Activated CD8-positive, alpha-beta T cell treated with anti-CD3 and anti-CD28 coated beads, Interleukin-2, amount 10 ng/mL, durations not matched to agents 7 days and 5 days (primary cell): ENCODE measurements around the gene TAF6. TPM values are rescaled to one million over a fixed set of nuclear protein-coding genes. Genes with fewer than 3 reads are reported as not detected.
A peak's percentile ranks its signal among the peaks of the same experiment; 100 is the strongest.

ENCODE experiments used
- ATAC-seq: fragments of 150-1000 bp; cut with Tn5 transposase; one replicate; pipeline ENCODE4 v1.10.0; 2021; ENCODE audit warnings: moderate library complexity
- CTCF ChIA-PET: fragments of 350-600 bp; sonication (Branson Sonifier 250); formaldehyde crosslinking; loops from one replicate; lab custom pipeline; 2021; ENCODE audit warnings: antibody characterized with exemption; lab: Charles Lee
- POLR2A ChIA-PET: fragments of 350-600 bp; sonication (Branson Sonifier 250); formaldehyde crosslinking; loops from one replicate; lab custom pipeline; 2021; ENCODE audit warnings: antibody characterized with exemption; lab: Charles Lee
- DNase-seq: peaks from one replicate; pipeline ENCODE4 v3.0.0-alpha.2; 2020
- H3K27ac Mint-ChIP-seq: one replicate; pipeline ENCODE4 v1.8.0; 2021; ENCODE audit warnings: mild to moderate bottlenecking, mixed read lengths
- H3K27me3 Mint-ChIP-seq: one replicate; pipeline ENCODE4 v1.8.0; 2021; ENCODE audit warnings: low read depth, mixed read lengths
- H3K36me3 Mint-ChIP-seq: one replicate; pipeline ENCODE4 v1.8.0; 2021; ENCODE audit warnings: low read depth, mixed read lengths
- H3K4me1 Mint-ChIP-seq: one replicate; pipeline ENCODE4 v1.8.0; 2021; ENCODE audit warnings: low read depth, mixed read lengths
- H3K4me3 Mint-ChIP-seq: one replicate; pipeline ENCODE4 v1.8.0; 2021; ENCODE audit warnings: mild to moderate bottlenecking, mixed read lengths
- H3K9me3 Mint-ChIP-seq: one replicate; pipeline ENCODE4 v1.8.0; 2022; ENCODE audit warnings: mixed read lengths; ENCODE audit not compliant: insufficient read depth
- total RNA-seq, 2 experiments: library from RNA; stranded (reverse); gene quantifications; one replicate each; pipeline ENCODE4 v1.2.3, GENCODE V29; 2021

The TAF6 gene
- total RNA-seq, 2 experiments from 2014 or later, result 74.6 to 81.0 TPM

DNA sequence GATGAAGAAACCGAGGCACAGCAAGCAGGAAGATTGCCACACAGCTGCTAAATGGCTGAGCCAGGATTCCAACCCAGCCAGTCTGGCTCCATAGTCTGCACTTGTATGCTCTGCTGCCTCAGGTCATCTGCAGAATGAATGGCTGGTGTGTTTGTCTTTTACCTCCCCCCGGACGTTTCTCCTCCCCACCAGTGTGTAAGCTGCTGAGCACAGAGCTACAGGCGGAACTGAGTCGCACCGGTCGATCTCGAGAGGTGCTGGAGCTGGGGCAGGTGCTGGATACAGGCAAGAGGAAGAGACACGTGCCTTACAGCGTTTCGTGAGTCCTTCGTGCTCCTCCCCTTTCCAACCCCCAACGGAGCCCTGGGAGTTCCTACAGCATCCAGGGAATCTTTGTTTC lies 2.9 kb upstream of the TAF6 start:
- Mint-ChIP-seq H3K4me3 (peak overlapping the region; percentile 28), H3K9me3 (no peaks in the 10 kb centered on the region), H3K27ac (no peak overlapping the region), H3K4me1 (peaks cover 45% of the 10 kb centered on the region), H3K36me3 (peaks cover 48% of the 10 kb centered on the region), H3K27me3 (no peaks in the 10 kb centered on the region)
- POLR2A ChIA-PET, result interaction anchor here (3.1 kb wide), 1 partner anchor 21 kb away, joined by 34 read pairs; the partner anchor contains the start of genes AP4M1 and MCM7
- ATAC-seq, result no peak
- CTCF ChIA-PET, result interaction anchor here (1.0 to 1.1 kb wide), 2 partner anchors 11 kb away, joined by 3 to 4 read pairs; no protein-coding TSS in a partner anchor
- no peak for DNase-seq

- no peak for DNase-seq
- Mint-ChIP-seq H3K36me3 (peaks cover 46% of the 10 kb centered on the region), H3K4me3 (peak overlapping the region; percentile 93), H3K27me3 (no peaks in the 10 kb centered on the region), H3K4me1 (peaks cover 35% of the 10 kb centered on the region), H3K9me3 (no peaks in the 10 kb centered on the region), H3K27ac (peak overlapping the region; percentile 95)
- no peak for ATAC-seq
- ChIA-PET CTCF (interaction anchor here (1.1 to 2.0 kb wide), 8 partner anchors 8 to 287 kb away, joined by 3 to 11 read pairs (median 4); partner anchors contain the start of genes AP4M1 and MCM7), POLR2A (interaction anchor here (0.6 to 3.1 kb wide), 6 partner anchors 9 to 308 kb away, joined by 3 to 34 read pairs (median 5); partner anchors contain the start of genes AP4M1, MCM7, PVRIG and ZCWPW1)
These were observed 1.5 kb upstream of the TAF6 start for GRCh38 chr7:100120733-100121036.

DNA sequence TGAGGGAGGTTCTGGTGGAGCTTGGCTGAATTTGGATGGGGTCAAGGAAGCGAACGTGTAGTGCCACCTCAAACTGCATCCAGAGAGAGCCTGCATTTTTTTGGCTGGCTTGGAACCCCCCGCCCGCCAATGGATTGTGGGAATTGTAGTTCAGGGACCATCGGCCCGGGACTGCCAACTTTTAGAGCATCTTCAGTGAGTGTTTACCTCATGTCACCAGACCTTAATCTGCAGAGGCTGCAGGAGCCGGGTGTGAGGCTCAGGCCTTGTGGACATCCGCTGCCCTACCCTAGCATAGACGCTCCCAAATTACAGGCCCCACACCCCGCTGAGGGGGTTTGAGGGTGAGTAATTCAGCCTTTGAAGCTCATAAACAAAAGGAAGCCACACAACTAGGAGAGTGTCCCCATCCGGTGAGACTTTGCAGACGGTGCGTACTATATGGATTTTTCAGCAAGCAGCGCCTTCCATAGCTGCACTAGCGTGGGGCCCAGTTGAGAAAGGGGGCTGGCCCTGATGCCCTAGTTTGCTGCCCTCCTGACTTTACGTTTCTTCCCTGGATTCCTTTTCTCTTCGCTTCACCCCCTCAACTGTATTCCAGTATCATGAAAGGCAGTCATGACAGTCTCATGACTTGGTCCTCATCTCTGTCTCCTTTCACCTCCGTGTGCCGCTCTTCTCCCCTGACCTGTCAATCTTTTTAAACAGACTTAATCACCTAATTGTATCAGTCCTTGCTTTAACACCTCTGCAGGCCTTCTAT lies 993 bp upstream of the TAF6 start:
- ChIA-PET POLR2A (interaction anchor here (0.6 to 3.1 kb wide), 6 partner anchors 9 to 309 kb away, joined by 3 to 34 read pairs (median 5); partner anchors contain the start of genes AP4M1, MCM7, PVRIG and ZCWPW1), CTCF (interaction anchor here (0.7 to 2.0 kb wide), 8 partner anchors 8 to 288 kb away, joined by 3 to 11 read pairs (median 4); partner anchors contain the start of genes AP4M1 and MCM7)
- Mint-ChIP-seq H3K36me3 (peaks cover 46% of the 10 kb centered on the region), H3K4me3 (peak overlapping the region; percentile 93), H3K27me3 (no peaks in the 10 kb centered on the region), H3K27ac (peak overlapping the region; percentile 95), H3K9me3 (no peaks in the 10 kb centered on the region), H3K4me1 (peaks cover 31% of the 10 kb centered on the region)
- DNase-seq (peak; percentile 81), ATAC-seq (peak; percentile 60)

- CTCF ChIA-PET, result interaction anchor here (1.8 kb wide), 1 partner anchor 17 kb away, joined by 4 read pairs; the partner anchor contains the start of gene AP4M1
- H3K4me1 Mint-ChIP-seq, result peaks cover 19% of the 10 kb centered on the region
These were observed 628 bp downstream of the TAF6 start for GRCh38 chr7:100118388-100119071.

GRCh38 chr7:100115026-100115425 lies 4.1 kb downstream of the TAF6 start:
- H3K27ac Mint-ChIP-seq, result no peak overlapping the region
- H3K27me3 Mint-ChIP-seq, result no peaks in the 10 kb centered on the region
- CTCF ChIA-PET, result no interaction called here
- no peak overlapping the region for H3K4me3 Mint-ChIP-seq
- H3K9me3 Mint-ChIP-seq, result no peaks in the 10 kb centered on the region
- H3K4me1 Mint-ChIP-seq, result peaks cover 11% of the 10 kb centered on the region
- peaks cover 34% of the 10 kb centered on the region for H3K36me3 Mint-ChIP-seq
- DNase-seq, result no peak
- no peak for ATAC-seq
- POLR2A ChIA-PET, result interaction anchor here (1.2 kb wide), 1 partner anchor 14 kb away, joined by 4 read pairs; the partner anchor contains the start of genes AP4M1 and MCM7

More at GRCh38 chr7:100118388-100119071, 628 bp downstream of the TAF6 start:
- POLR2A ChIA-PET, result no interaction called here
- no peak for ATAC-seq
- Mint-ChIP-seq H3K9me3 (no peaks in the 10 kb centered on the region), H3K27me3 (no peaks in the 10 kb centered on the region), H3K36me3 (peaks cover 36% of the 10 kb centered on the region), H3K4me3 (peak overlapping the region; percentile 93), H3K27ac (peak overlapping the region; percentile 95)
- no peak for DNase-seq

- ChIA-PET POLR2A (no interaction called here), CTCF (no interaction called here)
- peaks cover 5% of the 10 kb centered on the region for H3K4me1 Mint-ChIP-seq
- H3K9me3 Mint-ChIP-seq, result no peaks in the 10 kb centered on the region
- ATAC-seq, result no peak
- H3K36me3 Mint-ChIP-seq, result peaks cover 46% of the 10 kb centered on the region
- no peak for DNase-seq
- H3K27me3 Mint-ChIP-seq, result no peaks in the 10 kb centered on the region
- no peak overlapping the region for H3K27ac Mint-ChIP-seq
- H3K4me3 Mint-ChIP-seq, result no peak overlapping the region
These were observed 7.2 kb downstream of the TAF6 start for GRCh38 chr7:100111914-100112313.

DNA sequence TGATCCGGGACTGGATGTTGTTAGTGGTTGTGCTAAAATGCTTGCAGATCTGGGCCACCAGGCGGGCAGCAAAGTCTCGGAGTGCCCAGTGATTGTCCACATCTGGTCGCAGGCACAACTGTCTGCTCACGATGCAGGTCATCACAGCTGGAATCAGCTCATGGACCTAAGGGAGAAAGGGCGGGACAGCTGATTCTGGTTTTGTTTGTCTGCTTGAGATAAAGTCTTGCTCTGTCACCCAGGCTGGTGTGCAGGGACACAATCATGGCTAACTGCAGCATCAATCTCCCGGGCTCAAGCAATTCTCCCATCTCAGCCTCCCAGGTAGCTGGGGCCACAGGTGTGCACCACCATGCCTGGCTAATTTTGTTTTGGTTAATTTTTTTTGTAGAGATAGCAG lies 8.0 kb downstream of the TAF6 start:
- Mint-ChIP-seq H3K36me3 (peaks cover 46% of the 10 kb centered on the region), H3K4me3 (no peak overlapping the region), H3K4me1 (peaks cover 5% of the 10 kb centered on the region), H3K27ac (no peak overlapping the region), H3K9me3 (no peaks in the 10 kb centered on the region), H3K27me3 (no peaks in the 10 kb centered on the region)
- POLR2A ChIA-PET, result interaction anchor here (1.0 kb wide), 1 partner anchor 9 kb away, joined by 4 read pairs; the partner anchor contains the start of gene AP4M1
- no peak for ATAC-seq
- CTCF ChIA-PET, result no interaction called here
- DNase-seq, result no peak

DNA sequence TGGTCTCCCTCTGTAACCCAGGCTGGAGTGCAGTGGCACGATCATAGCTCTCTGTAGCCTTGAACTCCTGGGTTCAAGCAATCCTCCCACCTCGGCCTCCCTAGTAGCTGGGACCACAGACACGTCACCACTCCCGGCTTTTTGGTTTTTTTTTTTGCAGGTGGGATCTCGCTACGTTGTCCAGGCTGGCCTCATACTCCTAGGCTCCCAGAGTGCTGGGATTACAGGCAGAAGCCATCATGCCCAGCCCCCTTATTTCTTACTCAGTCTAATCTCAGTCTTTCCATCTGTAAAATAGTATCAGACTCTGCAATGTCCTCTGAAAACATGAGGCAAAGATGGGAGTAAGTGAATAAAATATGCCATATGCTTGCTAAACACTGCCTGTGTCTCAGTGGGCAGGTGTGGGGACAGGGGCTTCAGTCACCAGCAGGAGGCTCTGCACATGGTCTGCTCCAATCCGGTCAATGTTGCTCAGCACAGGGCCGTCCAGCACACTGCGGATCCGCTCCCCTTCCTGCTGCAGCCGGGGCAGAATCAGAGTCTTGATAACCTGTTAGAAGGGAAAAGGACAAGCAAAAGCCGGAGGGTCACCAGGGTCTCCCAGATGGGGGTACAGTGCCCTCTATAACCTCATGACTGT lies 9.5 kb downstream of the TAF6 start:
- Mint-ChIP-seq H3K27me3 (no peaks in the 10 kb centered on the region), H3K4me3 (no peak overlapping the region), H3K9me3 (no peaks in the 10 kb centered on the region), H3K27ac (no peak overlapping the region), H3K36me3 (peaks cover 48% of the 10 kb centered on the region), H3K4me1 (peaks cover 5% of the 10 kb centered on the region)
- ChIA-PET POLR2A (no interaction called here), CTCF (no interaction called here)
- DNase-seq (no peak), ATAC-seq (no peak)

DNA sequence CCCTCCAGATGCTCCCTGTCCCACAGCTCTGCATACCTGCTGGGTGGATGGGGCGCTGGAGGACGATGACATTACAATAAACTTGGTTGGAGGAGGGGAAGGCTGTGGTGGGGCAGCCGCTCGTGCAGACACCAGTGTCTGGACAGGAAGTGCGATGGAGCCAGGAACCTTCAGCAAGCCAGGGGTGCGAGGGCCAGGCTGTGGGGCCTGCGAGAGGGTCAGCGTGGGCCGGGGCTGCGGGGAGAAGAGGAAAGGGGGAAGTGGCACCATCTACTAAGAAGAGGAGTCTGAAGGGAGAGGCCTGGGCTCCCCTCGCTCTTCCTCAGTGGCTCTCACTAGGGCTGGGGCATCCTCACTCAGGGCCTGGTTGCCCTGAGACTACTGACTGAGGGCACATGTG lies 11.3 kb downstream of the TAF6 start:
- Mint-ChIP-seq H3K4me1 (peaks cover 6% of the 10 kb centered on the region), H3K27me3 (no peaks in the 10 kb centered on the region), H3K9me3 (no peaks in the 10 kb centered on the region), H3K4me3 (no peak overlapping the region), H3K27ac (no peak overlapping the region), H3K36me3 (peaks cover 52% of the 10 kb centered on the region)
- ATAC-seq, result no peak
- no peak for DNase-seq
- ChIA-PET POLR2A (no interaction called here), CTCF (no interaction called here)

GRCh38 chr7:100107125-100107737 lies 11.9 kb downstream of the TAF6 start:
- CTCF ChIA-PET, result no interaction called here
- Mint-ChIP-seq H3K4me3 (no peak overlapping the region), H3K27me3 (no peaks in the 10 kb centered on the region), H3K27ac (no peak overlapping the region), H3K36me3 (peaks cover 47% of the 10 kb centered on the region), H3K9me3 (no peaks in the 10 kb centered on the region), H3K4me1 (peaks cover 11% of the 10 kb centered on the region)
- DNase-seq (no peak), ATAC-seq (no peak)
- POLR2A ChIA-PET, result no interaction called here

GRCh38 chr7:100106633-100107032 lies 12.5 kb downstream of the TAF6 start:
- ChIA-PET CTCF (no interaction called here), POLR2A (no interaction called here)
- Mint-ChIP-seq H3K36me3 (peaks cover 46% of the 10 kb centered on the region), H3K4me3 (no peak overlapping the region), H3K27ac (no peak overlapping the region), H3K27me3 (no peaks in the 10 kb centered on the region), H3K9me3 (no peaks in the 10 kb centered on the region), H3K4me1 (peaks cover 9% of the 10 kb centered on the region)
- ATAC-seq, result no peak
- no peak for DNase-seq
